ENCODE data around the gene DCHS2.

Gene DCHS2

GRCh38 chr4:154441124-154441523, 50.5 kb downstream of the DCHS2 start:
- no peak for DNase-seq (ENCODE audit: low read depth)
- TF ChIP-seq, protein P1, sequence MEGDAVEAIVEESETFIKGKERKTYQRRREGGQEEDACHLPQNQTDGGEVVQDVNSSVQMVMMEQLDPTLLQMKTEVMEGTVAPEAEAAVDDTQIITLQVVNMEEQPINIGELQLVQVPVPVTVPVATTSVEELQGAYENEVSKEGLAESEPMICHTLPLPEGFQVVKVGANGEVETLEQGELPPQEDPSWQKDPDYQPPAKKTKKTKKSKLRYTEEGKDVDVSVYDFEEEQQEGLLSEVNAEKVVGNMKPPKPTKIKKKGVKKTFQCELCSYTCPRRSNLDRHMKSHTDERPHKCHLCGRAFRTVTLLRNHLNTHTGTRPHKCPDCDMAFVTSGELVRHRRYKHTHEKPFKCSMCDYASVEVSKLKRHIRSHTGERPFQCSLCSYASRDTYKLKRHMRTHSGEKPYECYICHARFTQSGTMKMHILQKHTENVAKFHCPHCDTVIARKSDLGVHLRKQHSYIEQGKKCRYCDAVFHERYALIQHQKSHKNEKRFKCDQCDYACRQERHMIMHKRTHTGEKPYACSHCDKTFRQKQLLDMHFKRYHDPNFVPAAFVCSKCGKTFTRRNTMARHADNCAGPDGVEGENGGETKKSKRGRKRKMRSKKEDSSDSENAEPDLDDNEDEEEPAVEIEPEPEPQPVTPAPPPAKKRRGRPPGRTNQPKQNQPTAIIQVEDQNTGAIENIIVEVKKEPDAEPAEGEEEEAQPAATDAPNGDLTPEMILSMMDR (IDR thresholded peaks at IDR 0.05; ENCODE audit: low read depth, low read length, missing control alignments) = no peak
- no peak overlapping the region for H3K4me3 ChIP-seq (ENCODE audit: low read depth, low read length)

GRCh38 chr4:154439224-154439623, 52.4 kb downstream of the DCHS2 start:
- no peak overlapping the region for H3K4me3 ChIP-seq (ENCODE audit: low read depth, low read length)
- DNase-seq (ENCODE audit: low read depth) = no peak
- TF ChIP-seq, protein P1 (IDR thresholded peaks at IDR 0.05; ENCODE audit: low read depth, low read length, missing control alignments) = no peak

- TF ChIP-seq, protein P1 (IDR thresholded peaks at IDR 0.05; ENCODE audit: low read depth, low read length, missing control alignments) = no peak
Measured at GRCh38 chr4:154435895-154436294, 55.7 kb downstream of the DCHS2 start.

DNA sequence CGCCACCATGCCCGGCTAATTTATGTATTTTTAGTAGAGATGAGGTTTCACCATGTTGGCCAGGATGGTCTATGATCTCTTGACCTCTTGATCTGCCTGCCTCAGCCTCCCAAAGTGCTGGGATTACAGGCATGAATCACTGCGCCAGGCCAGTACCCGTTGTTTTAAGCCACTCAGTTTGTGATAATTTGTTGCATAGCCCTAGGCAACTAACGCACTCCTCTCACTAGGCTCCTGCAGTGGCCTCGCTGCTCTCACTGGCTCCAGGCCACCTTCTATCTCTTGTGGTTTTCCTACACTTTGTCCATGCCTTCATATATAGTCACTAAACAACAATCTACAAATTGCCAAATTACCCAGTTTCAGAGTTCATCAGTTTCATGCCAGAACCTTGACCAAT, 58.1 kb downstream of the DCHS2 start:
- DNase-seq (ENCODE audit: low read depth) = no peak
- no peak overlapping the region for H3K4me3 ChIP-seq (ENCODE audit: low read depth, low read length)
- TF ChIP-seq, protein P1 (IDR thresholded peaks at IDR 0.05; ENCODE audit: low read depth, low read length, missing control alignments) = no peak

More at GRCh38 chr4:154435895-154436294, 55.7 kb downstream of the DCHS2 start:
- no peak overlapping the region for H3K4me3 ChIP-seq (ENCODE audit: low read depth, low read length)
- DNase-seq (ENCODE audit: low read depth) = no peak

- no peak for DNase-seq (ENCODE audit: low read depth)
- TF ChIP-seq, protein P1 (IDR thresholded peaks at IDR 0.05; ENCODE audit: low read depth, low read length, missing control alignments) = no peak
- H3K4me3 ChIP-seq (ENCODE audit: low read depth, low read length) = no peak overlapping the region
Measured at GRCh38 chr4:154429176-154429575, 62.4 kb downstream of the DCHS2 start.

GRCh38 chr4:154427149-154427548, 64.5 kb downstream of the DCHS2 start:
- TF ChIP-seq, protein P1 (IDR thresholded peaks at IDR 0.05; ENCODE audit: low read depth, low read length, missing control alignments) = no peak
- H3K4me3 ChIP-seq (ENCODE audit: low read depth, low read length) = no peak overlapping the region
- DNase-seq (ENCODE audit: low read depth) = no peak

DNA sequence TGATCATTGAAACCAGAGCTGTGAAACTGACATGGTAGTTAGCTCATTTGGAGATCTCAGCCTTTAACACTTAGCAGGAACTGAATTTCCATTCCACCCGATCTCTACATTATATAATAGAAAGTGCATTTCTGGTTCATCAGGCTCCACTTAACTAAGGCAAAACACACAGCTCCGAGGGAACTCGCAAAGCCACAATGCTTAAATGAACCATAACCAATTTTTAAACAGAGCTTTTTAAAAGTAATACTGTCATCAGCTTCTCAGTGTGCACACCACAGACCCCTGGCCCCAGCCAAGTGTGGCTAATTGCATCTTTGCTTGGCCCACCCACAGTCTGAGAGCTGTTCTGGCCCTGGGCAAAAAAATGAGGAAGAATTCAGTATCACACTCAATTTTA, 66.1 kb downstream of the DCHS2 start:
- TF ChIP-seq, protein P1 (IDR thresholded peaks at IDR 0.05; ENCODE audit: low read depth, low read length, missing control alignments) = no peak
- DNase-seq (ENCODE audit: low read depth) = no peak
- H3K4me3 ChIP-seq (ENCODE audit: low read depth, low read length) = no peak overlapping the region

Data from GM12864 (cell line).